Activated CD4-positive, alpha-beta T cell treated with anti-CD3 and anti-CD28 coated beads for 36 hours (primary cell): ENCODE measurements around the gene LIMS2. TPM values are rescaled to one million over a fixed set of nuclear protein-coding genes. Genes with fewer than 3 reads are reported as not detected.

Source experiments
- ATAC-seq: fragments of 200-7000 bp; cut with Tn5 transposase; one replicate; pipeline ENCODE4 v1.10.0; 2021; ENCODE audit warnings: mild to moderate bottlenecking, moderate library complexity
- CTCF ChIA-PET: fragments of 350-600 bp; sonication (Branson Sonifier 250); formaldehyde crosslinking; loops from one replicate; lab custom pipeline; 2021; ENCODE audit warnings: antibody characterized with exemption; lab: Charles Lee
- POLR2A ChIA-PET: fragments of 350-600 bp; sonication (Branson Sonifier 250); formaldehyde crosslinking; loops from one replicate; lab custom pipeline; 2021; ENCODE audit warnings: antibody characterized with exemption, inconsistent platforms; lab: Charles Lee
- DNase-seq: peaks from one replicate; pipeline ENCODE4 v3.0.0-alpha.2; 2020
- H3K27ac Mint-ChIP-seq: one replicate; pipeline ENCODE4 v1.8.0; 2021; ENCODE audit warnings: mixed read lengths
- H3K27me3 Mint-ChIP-seq: one replicate; pipeline ENCODE4 v1.8.0; 2021; ENCODE audit warnings: mixed read lengths
- H3K36me3 Mint-ChIP-seq: one replicate; pipeline ENCODE4 v1.8.0; 2021; ENCODE audit warnings: low read depth, mixed read lengths
- H3K4me1 Mint-ChIP-seq: one replicate; pipeline ENCODE4 v1.8.0; 2021; ENCODE audit warnings: mixed read lengths
- H3K4me3 Mint-ChIP-seq: one replicate; pipeline ENCODE4 v1.8.0; 2021; ENCODE audit warnings: mild to moderate bottlenecking, moderate library complexity, mixed read lengths
- H3K9me3 Mint-ChIP-seq: one replicate; pipeline ENCODE4 v1.8.0; 2021; ENCODE audit warnings: low read depth, mixed read lengths
- intact Hi-C, 2 experiments: fragments of 100-400 bp; cut with DNase I in 1 of 2; cut with micrococcal nuclease in 1 of 2; formaldehyde crosslinking; loops; one replicate each; pipeline versions ENCODE4 v1.14.2 to v1.15.1; 2022 to 2024; cut with DNase I, micrococcal nuclease
- total RNA-seq, 2 experiments: library from RNA; stranded (reverse); gene quantifications; one replicate each; pipeline ENCODE4 v1.2.3, GENCODE V29; 2021

Gene LIMS2
- total RNA-seq, 2 experiments from 2014 or later: 16.4 to 19.3 TPM

GRCh38 chr2:127610561-127610960 is 64.8 kb downstream of the LIMS2 start:
- Mint-ChIP-seq H3K27me3 (no peaks in the 10 kb centered on the region), H3K9me3 (peaks cover 9% of the 10 kb centered on the region), H3K27ac (no peak overlapping the region), H3K36me3 (peaks cover 3% of the 10 kb centered on the region), H3K4me3 (no peak overlapping the region), H3K4me1 (peaks cover 7% of the 10 kb centered on the region)
- ATAC-seq (no peak), DNase-seq (no peak)
- intact Hi-C loops: no loop called here
- POLR2A ChIA-PET: no interaction called here
- CTCF ChIA-PET: interaction anchor here (0.6 to 2.0 kb wide), 4 partner anchors 19 to 128 kb away, joined by 3 to 10 read pairs (median 3); no protein-coding TSS in a partner anchor

GRCh38 chr2:127609818-127610217 is 65.5 kb downstream of the LIMS2 start:
- CTCF ChIA-PET: interaction anchor here (0.8 to 2.0 kb wide), 3 partner anchors 19 to 39 kb away, joined by 3 to 10 read pairs (median 3); no protein-coding TSS in a partner anchor
- H3K4me1 Mint-ChIP-seq: peaks cover 5% of the 10 kb centered on the region
- DNase-seq (peak; percentile 2), ATAC-seq (no peak)
- intact Hi-C loops: no loop called here
- peaks cover 3% of the 10 kb centered on the region for H3K36me3 Mint-ChIP-seq
- no peak overlapping the region for H3K4me3 Mint-ChIP-seq
- H3K27me3 Mint-ChIP-seq: no peaks in the 10 kb centered on the region
- peaks cover 9% of the 10 kb centered on the region for H3K9me3 Mint-ChIP-seq
- POLR2A ChIA-PET: interaction anchor here (0.7 kb wide), 1 partner anchor 28 kb away, joined by 4 read pairs; no protein-coding TSS in a partner anchor
- no peak overlapping the region for H3K27ac Mint-ChIP-seq

- peaks cover 9% of the 10 kb centered on the region for H3K9me3 Mint-ChIP-seq
- peaks cover 8% of the 10 kb centered on the region for H3K4me1 Mint-ChIP-seq
- ChIA-PET CTCF (interaction anchor here (1.1 kb wide), 1 partner anchor 35 kb away, joined by 3 read pairs; no protein-coding TSS in a partner anchor), POLR2A (no interaction called here)
- no peak for ATAC-seq
- DNase-seq: peak; percentile 4
- intact Hi-C loops: no loop called here
- H3K27me3 Mint-ChIP-seq: no peaks in the 10 kb centered on the region
- H3K27ac Mint-ChIP-seq: no peak overlapping the region
- peaks cover 3% of the 10 kb centered on the region for H3K36me3 Mint-ChIP-seq
- no peak overlapping the region for H3K4me3 Mint-ChIP-seq
Measured at GRCh38 chr2:127609031-127609751, 66.1 kb downstream of the LIMS2 start.

- Mint-ChIP-seq H3K9me3 (peaks cover 5% of the 10 kb centered on the region), H3K27ac (no peak overlapping the region), H3K4me3 (no peak overlapping the region), H3K36me3 (peaks cover 3% of the 10 kb centered on the region), H3K4me1 (peaks cover 8% of the 10 kb centered on the region), H3K27me3 (no peaks in the 10 kb centered on the region)
- no peak for DNase-seq
- ChIA-PET CTCF (no interaction called here), POLR2A (no interaction called here)
- intact Hi-C loops: no loop called here
- ATAC-seq: no peak
Measured at GRCh38 chr2:127608061-127609030, 67.0 kb downstream of the LIMS2 start.

GRCh38 chr2:127607399-127607908 is 67.9 kb downstream of the LIMS2 start:
- ATAC-seq: no peak
- Mint-ChIP-seq H3K36me3 (no peaks in the 10 kb centered on the region), H3K27me3 (no peaks in the 10 kb centered on the region), H3K4me3 (no peak overlapping the region), H3K4me1 (peaks cover 8% of the 10 kb centered on the region), H3K9me3 (peaks cover 5% of the 10 kb centered on the region), H3K27ac (no peak overlapping the region)
- intact Hi-C loops: no loop called here
- DNase-seq: peak; percentile 2
- ChIA-PET POLR2A (no interaction called here), CTCF (interaction anchor here (0.5 kb wide), 1 partner anchor 328 kb away, joined by 3 read pairs; no protein-coding TSS in a partner anchor)

- Mint-ChIP-seq H3K27me3 (no peaks in the 10 kb centered on the region), H3K27ac (no peak overlapping the region), H3K4me3 (no peak overlapping the region), H3K9me3 (peaks cover 6% of the 10 kb centered on the region), H3K4me1 (peaks cover 8% of the 10 kb centered on the region), H3K36me3 (no peaks in the 10 kb centered on the region)
- DNase-seq: peak; percentile 1
- intact Hi-C loops: no loop called here
- ATAC-seq: no peak
- CTCF ChIA-PET: interaction anchor here (0.5 to 1.5 kb wide), 2 partner anchors 15 to 327 kb away, joined by 3 to 5 read pairs; no protein-coding TSS in a partner anchor
- POLR2A ChIA-PET: no interaction called here
Measured at GRCh38 chr2:127606625-127607398, 68.5 kb downstream of the LIMS2 start.

- ChIA-PET POLR2A (no interaction called here), CTCF (interaction anchor here (0.9 to 1.5 kb wide), 2 partner anchors 14 to 45 kb away, joined by 4 to 5 read pairs; no protein-coding TSS in a partner anchor)
- H3K36me3 Mint-ChIP-seq: no peaks in the 10 kb centered on the region
Measured at GRCh38 chr2:127605691-127606263, 69.6 kb downstream of the LIMS2 start.

GRCh38 chr2:127604986-127605385 is 70.3 kb downstream of the LIMS2 start:
- Mint-ChIP-seq H3K27me3 (no peaks in the 10 kb centered on the region), H3K9me3 (peaks cover 7% of the 10 kb centered on the region), H3K4me1 (peaks cover 8% of the 10 kb centered on the region), H3K27ac (no peak overlapping the region), H3K36me3 (no peaks in the 10 kb centered on the region), H3K4me3 (no peak overlapping the region)
- ChIA-PET CTCF (interaction anchor here (1.0 to 1.5 kb wide), 4 partner anchors 14 to 43 kb away, joined by 3 to 5 read pairs (median 4); no protein-coding TSS in a partner anchor), POLR2A (interaction anchor here (0.6 kb wide), 1 partner anchor 64 kb away, joined by 3 read pairs; no protein-coding TSS in a partner anchor)
- intact Hi-C loops: no loop called here
- no peak for DNase-seq
- ATAC-seq: no peak

More at GRCh38 chr2:127605691-127606263, 69.6 kb downstream of the LIMS2 start:
- DNase-seq (no peak), ATAC-seq (no peak)
- no peak overlapping the region for H3K27ac Mint-ChIP-seq
- intact Hi-C loops: no loop called here
- H3K27me3 Mint-ChIP-seq: no peaks in the 10 kb centered on the region
- H3K9me3 Mint-ChIP-seq: peaks cover 7% of the 10 kb centered on the region
- H3K4me1 Mint-ChIP-seq: peaks cover 8% of the 10 kb centered on the region
- H3K4me3 Mint-ChIP-seq: no peak overlapping the region

- Mint-ChIP-seq H3K4me1 (no peaks in the 10 kb centered on the region), H3K36me3 (no peaks in the 10 kb centered on the region), H3K27me3 (no peaks in the 10 kb centered on the region), H3K27ac (no peak overlapping the region), H3K4me3 (no peak overlapping the region), H3K9me3 (peaks cover 7% of the 10 kb centered on the region)
- POLR2A ChIA-PET: no interaction called here
- no peak for ATAC-seq
- CTCF ChIA-PET: no interaction called here
- intact Hi-C loops: no loop called here
- no peak for DNase-seq
Measured at GRCh38 chr2:127599211-127599610, 76.1 kb downstream of the LIMS2 start.

GRCh38 chr2:127598711-127599110 is 76.6 kb downstream of the LIMS2 start:
- no peak for DNase-seq

More at GRCh38 chr2:127598711-127599110, 76.6 kb downstream of the LIMS2 start:
- Mint-ChIP-seq H3K4me3 (no peak overlapping the region), H3K27me3 (no peaks in the 10 kb centered on the region), H3K9me3 (peaks cover 7% of the 10 kb centered on the region), H3K27ac (no peak overlapping the region), H3K36me3 (no peaks in the 10 kb centered on the region), H3K4me1 (no peaks in the 10 kb centered on the region)
- intact Hi-C loops: no loop called here
- ATAC-seq: no peak
- ChIA-PET CTCF (no interaction called here), POLR2A (no interaction called here)
